Mucosa of gallbladder (tissue), 1 donor: ENCODE results near the gene OPRL1. TPM values are rescaled to one million over a fixed set of nuclear protein-coding genes. Genes with fewer than 3 reads are reported as not detected.

Source experiments
- DNase-seq: peaks from one replicate; pipeline ENCODE4 v3.0.0-alpha.2; 2020; ENCODE audit warnings: low spot score
- total RNA-seq: library from RNA; stranded (reverse); gene quantifications from one replicate; pipeline ENCODE4 v1.2.1, GENCODE V29; 2021
- donor health status: DM: no; HTN: no; CAD: no.

Gene OPRL1
- total RNA-seq, 1 donor from 2014 or later, result 1.7 TPM

- DNase-seq, result no peak
These were observed 8.2 kb upstream of the OPRL1 start for GRCh38 chr20:64071341-64072332.

GRCh38 chr20:64072498-64073063, 7.3 kb upstream of the OPRL1 start:
- no peak for DNase-seq

DNA sequence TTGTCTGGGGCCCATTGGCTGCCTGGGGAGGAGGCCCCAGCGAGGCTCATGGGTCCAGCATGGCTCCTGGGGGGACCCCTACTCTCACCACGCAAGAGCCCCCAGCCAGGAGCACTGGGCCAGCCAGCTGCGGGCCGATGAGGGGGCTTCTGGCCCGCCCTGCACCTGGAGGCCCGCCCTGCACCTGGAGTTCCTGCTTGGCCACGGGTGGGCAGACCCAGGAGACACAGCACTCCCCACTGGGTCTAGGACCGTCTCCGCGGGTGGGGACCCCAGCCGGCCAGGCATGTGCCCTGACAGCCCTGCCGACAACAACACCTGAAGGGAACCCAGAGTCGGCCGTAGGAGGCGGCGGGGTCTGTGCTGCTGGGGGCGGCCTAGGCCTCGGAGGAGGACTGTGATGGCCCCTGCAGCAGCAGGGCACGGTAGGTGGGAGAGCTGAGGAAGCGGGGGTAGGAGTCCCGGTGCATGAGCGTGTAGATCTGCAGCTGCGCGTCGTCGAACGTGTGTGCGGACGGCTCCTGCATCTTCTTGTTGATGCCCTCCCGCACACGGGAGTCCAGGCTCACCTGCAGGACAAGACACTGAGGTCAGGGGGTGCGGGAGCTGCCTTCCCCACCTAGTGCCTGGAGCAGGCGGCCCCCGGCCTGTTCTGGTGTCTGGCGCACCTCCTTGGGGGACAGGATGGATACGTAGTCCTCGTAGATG, 6.3 kb upstream of the OPRL1 start:
- DNase-seq, result no peak

DNA sequence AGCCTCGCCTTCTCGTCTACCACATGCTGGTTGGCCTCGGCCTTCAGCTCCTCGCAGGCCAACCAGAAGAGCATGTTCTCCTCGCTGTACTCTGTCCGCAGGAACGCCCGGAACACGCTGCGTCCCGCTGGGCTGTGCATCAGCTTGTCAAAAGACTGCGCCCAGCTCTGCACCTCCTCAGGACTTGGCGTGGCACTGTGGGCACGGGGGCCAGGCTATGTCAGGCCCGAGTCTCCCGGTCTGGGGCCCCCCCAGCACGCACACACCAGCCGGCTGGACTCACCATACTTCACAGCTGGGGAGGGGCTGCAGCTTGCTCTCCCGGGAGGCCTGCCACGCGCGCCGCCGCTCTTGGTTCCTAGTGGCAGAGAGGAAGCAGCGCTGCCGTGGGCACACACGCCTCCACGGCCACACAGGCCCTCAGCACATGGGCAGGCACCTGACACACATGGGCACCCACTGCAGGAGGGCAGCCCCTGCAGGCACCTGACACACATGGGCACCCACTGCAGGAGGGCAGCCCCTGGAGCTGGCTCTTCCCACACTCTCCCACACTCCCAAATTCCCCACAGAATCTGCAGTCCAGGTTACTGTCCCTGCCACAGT, 5.6 kb upstream of the OPRL1 start:
- DNase-seq, result no peak

DNA sequence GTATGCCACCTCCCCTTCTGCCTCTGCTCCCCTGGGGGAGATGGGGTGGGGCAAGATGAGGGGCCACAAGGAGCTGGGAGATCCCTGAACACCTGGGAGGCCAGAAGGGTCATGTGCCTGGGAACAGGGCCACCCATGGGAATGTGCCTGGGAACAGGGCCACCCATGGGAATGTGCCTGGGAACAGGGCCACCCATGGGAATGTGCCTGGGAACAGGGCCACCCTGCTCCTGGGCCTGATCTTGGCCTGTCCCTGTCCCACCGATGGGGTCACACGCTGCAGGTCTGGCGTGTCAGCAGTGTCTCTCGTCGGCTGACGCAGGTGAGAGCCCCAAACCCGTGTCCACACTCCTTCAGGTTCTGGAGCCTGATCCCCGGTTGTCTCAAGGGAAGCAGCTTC, 4.9 kb upstream of the OPRL1 start:
- DNase-seq, result no peak

DNA sequence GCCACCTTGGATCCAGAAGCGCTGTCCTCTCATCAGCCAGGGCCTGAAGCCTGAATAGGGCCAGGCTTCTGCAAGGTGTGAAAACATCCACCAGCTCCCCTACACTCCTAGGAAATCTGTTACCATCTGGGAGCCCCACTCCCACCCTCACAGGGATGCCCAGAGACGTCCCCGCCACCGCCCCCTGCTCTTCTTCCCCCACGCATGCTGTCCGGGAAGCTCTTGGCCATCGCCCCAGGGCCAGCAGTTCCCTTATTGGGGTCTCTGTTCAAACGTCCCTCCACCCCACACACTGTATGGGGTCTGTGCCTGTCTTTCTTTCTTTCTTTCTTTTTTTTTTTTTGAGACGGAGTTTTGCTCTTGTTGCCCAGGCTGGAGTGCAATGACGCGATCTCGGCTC, 4.3 kb upstream of the OPRL1 start:
- no peak for DNase-seq

DNA sequence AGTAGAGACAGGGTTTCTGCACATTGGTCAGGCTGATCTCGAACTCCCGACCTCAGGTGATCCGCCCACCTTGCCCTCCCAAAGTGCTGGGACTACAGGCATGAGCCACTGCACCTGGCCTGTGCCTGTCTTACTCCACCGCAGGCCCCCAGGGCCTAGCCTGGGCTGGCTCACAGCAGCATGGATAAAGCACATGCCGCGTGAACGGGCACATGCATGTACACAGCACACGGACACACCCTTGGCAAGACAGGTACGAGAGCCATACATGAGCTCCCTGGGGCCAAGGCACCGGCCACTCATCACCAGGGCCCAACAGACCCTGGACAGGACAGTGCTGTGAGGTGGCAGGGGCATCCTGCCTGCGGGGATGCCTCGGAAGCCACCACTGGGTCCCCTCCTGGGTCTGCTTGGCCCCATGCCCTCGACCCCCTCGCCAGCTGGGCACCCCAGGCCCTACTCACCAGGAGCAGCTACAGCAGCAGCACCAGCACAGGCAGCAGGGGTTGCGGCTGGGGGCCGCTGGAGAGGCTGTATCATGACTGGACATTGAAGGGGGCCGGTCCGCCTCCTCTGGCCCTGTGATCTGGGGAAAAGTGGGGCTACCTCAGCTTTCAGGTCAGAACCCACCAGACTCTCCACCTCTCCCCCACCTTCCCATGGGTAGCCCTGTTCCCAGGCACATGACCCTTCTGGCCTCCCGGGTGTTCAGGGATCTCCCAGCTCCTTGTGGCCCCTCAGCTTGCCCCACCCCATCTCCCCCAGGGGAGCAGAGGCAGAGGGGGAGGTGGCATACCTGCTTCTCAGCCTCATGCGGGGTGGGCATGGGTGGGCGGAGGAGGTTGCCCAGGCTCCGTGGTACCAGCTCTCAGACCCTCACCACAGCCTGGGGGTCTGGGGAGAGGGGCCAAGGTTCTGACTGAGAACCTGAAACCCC, 3.6 kb upstream of the OPRL1 start:
- no peak for DNase-seq

- DNase-seq, result no peak
These were observed 2.8 kb upstream of the OPRL1 start for GRCh38 chr20:64077094-64077493.

DNA sequence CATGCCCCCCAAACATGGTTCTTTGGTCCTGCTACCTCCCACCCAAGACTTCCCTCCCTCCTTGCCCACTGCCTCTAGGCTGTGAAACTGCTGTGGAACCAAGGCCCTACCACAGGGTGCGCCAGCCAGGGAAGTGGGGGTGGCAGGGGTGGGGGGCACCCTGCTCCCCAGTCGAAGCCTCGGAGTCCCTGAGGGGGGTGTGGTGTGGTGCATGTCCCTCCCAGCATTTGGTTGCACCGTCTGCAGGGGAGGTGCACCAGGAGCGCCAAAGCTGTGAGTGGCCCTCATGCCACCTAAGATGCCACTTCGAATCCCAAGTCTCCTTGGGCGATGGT, 2.4 kb upstream of the OPRL1 start:
- no peak for DNase-seq

DNA sequence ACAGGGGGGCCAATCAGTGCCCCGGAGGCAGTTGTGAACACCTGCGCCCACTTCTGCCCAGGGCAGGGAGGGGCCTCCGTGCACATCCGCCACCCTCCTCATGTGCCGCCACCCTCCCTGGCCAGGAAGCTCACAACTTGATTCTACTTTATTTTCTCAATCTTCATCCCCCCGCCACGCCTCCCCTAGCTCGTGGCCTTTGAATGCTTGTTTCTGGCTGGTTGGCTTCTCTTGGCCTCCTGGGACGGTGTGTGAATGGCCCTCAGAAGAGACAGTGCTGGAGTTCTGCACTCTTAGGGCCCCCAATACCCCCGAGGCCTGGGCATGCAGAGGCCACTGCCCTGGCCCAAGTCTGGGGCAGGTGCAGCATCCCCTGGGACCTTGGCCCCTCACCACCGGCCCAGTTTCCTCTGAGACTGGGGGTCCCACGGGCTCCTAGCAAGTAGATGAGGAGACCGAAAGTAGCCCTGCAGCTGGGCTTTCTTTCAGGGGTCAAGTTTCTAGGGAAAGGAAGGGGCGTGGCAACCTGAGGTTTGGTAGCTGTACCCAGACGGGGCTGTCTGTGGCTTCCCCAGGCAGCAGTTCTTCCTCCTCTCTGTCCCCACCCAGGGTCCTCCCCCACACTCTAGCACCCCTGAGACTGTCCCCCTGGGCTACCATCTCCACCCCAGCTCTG, 1.9 kb upstream of the OPRL1 start:
- DNase-seq, result no peak

GRCh38 chr20:64078934-64079272, 979 bp upstream of the OPRL1 start:
- no peak for DNase-seq

DNA sequence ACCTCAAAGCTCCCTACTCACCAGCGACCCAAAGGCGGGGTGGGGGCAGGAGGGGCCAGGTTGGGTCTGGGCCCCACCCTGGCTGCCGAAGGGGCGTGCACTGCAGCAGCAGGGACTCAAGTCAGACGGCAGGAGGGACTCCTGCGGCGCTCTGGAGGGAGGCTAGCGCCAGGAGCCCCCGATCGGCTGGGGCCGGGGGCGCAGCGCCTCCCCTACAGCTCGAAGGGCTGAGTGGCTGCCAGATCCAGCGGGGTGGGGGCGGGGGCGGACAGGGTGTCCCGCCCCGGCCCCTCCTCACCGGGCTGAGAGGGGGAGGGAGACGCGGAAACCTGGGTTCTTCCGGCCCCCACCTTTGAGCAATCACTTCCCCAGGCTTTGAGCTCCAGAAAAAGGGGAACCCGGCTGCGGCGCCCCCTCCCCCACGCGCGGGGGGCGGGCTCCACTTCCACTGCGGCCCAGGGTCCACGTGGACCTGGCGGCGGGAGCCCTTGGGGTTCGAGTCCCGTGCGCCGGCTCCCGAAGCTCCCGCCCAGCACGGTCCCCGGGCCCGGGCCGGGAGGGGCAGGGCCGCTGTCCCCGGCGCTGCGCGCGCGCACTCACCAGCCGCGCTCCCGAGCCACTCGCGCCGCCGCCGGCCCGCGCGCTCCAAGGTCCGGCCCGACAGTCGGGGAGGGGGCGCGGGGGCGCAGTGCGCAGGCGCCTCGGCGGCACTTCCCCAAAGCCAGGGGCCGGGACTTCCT, 439 bp upstream of the OPRL1 start, which contains the start of gene RGS19:
Gene RGS19 (minus strand): TSS at position 246 of the 740 bp plus-strand sequence. CDS start 2,632 bp downstream, outside the sequence.
- peak; percentile 75 for DNase-seq

DNA sequence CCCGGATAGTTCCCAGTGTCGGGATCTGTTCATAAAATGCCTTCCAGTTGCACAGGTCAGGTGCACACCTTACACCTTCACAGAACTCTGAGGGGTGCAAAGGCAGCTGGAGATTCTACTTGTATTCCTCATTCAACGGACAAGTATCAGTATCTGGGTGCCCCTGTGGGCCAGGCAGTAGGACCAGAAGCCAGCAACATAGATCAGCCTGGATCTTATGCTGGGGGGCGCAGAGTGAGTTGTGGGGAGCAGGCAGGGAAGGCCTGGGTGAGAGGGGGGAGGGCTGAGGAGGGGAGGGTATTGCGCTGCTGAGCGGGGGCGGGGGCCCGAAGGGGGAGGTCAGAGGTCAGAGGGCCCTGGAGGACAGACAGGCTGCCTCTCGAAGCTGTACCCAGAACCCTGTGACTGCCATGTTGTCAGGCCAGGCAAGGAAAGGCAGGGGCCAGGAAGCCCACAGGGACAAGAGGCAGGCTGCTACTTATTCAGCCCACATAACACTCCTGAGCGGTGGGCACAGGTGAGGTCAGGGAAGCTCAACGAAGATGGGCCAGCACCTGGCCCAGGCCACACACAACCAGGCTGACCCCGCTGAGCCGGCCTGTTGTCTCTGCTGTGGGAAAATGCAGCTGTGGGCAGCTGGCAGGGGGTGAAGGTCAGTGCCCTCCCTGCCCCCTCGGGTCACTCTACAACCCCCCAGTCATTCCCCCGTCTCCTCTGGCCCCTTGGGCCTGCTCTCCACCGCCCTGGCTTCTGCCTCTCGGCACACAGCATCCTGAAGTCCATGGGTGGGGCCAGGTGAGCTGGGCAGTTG, 1.1 kb downstream of the OPRL1 start:
- DNase-seq, result no peak

- no peak for DNase-seq
These were observed 1.7 kb downstream of the OPRL1 start for GRCh38 chr20:64081624-64081964.

DNA sequence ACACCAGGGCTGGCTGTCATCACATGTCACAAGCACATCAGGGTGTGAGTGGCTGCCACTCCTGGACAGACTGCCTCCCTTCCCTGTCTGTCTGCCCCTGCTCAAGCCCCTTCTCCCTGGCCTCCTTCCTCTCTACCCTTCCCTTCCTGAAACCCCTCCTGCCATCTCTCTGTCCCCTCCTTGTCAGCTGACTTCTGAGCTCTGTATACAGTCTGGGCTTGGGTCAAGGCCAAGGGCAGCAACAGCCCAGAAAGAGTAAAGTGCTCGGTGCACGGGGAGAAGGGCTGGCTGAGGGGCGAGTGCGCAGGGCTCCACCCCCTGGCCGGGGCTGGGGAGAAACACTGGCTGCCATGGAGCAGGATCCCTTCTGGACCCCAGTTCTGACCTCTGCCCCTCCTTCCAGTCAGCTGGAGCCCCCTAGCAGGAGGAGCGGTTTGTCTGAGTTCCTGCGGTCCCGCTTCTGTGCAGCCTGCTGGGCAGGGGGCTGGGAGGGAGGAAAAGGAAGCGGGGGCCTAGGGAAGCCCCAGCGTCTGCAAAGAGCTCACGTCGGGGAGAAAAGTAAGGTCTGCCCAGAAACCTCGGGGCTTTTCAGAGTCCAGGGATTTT, 2.3 kb downstream of the OPRL1 start:
- DNase-seq, result no peak

DNA sequence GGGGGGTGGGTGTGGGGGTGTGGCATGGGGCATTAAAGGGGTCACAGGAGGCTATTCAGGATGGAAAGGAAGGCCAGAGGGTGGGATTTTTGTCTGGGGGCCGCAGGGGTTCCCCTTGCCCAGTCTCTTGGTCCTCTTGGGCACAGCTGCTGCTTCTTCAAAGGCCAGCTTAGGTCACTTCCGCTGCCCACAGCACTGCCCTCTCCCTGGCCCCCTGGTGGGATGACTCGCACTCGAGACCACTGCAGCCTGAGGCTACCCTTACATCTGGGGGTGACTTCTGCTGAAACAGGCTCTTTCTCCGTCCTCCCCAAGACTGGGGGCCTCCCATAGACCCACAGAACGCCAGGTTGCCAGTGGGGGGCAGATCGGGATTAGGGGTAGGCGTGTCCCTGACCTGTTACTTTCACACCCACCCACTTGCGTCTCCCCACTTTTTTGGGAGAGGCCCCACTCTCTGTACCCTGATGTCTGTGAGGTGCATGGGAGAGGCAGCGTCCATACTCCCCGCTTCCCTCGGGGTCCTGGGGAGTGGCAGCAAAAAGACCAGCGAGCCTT, 3.0 kb downstream of the OPRL1 start:
- no peak for DNase-seq

- peak; percentile 57 for DNase-seq
These were observed 3.5 kb downstream of the OPRL1 start for GRCh38 chr20:64083378-64083803.
